ENCODE data around the gene SELENOW.

The SELENOW gene

GRCh38 chr19:47754206-47755064 lies 24.1 kb upstream of the SELENOW start:
- H3K27me3 ChIP-seq (ENCODE audit: insufficient read depth, poor library complexity, severe bottlenecking) = no peaks in the 10 kb centered on the region
- H3K4me3 ChIP-seq (ENCODE audit: severe bottlenecking) = no peak overlapping the region
- TF ChIP-seq CTCF (IDR thresholded peaks at IDR 0.05; ENCODE audit: poor library complexity, severe bottlenecking) = no peak
- no peaks in the 10 kb centered on the region for H3K4me1 ChIP-seq (ENCODE audit: insufficient read depth, poor library complexity, severe bottlenecking)
- DNase-seq (ENCODE audit: low spot score) = no peak
- peaks cover 87% of the 10 kb centered on the region for H3K36me3 ChIP-seq (ENCODE audit: low read depth)
- ATAC-seq (ENCODE audit: low read depth) = no peak
- H3K27ac ChIP-seq (ENCODE audit: poor library complexity, severe bottlenecking) = no peak overlapping the region
- H3K9me3 ChIP-seq (ENCODE audit: severe bottlenecking) = no peaks in the 10 kb centered on the region

GRCh38 chr19:47755065-47755761 lies 23.3 kb upstream of the SELENOW start:
- Histone ChIP-seq H3K4me3 (ENCODE audit: severe bottlenecking) (no peak overlapping the region), H3K27me3 (ENCODE audit: insufficient read depth, poor library complexity, severe bottlenecking) (no peaks in the 10 kb centered on the region), H3K9me3 (ENCODE audit: severe bottlenecking) (no peaks in the 10 kb centered on the region), H3K27ac (ENCODE audit: poor library complexity, severe bottlenecking) (no peak overlapping the region), H3K36me3 (ENCODE audit: low read depth) (peaks cover 83% of the 10 kb centered on the region), H3K4me1 (ENCODE audit: insufficient read depth, poor library complexity, severe bottlenecking) (no peaks in the 10 kb centered on the region)
- DNase-seq (ENCODE audit: low spot score) (no peak), ATAC-seq (ENCODE audit: low read depth) (no peak)
- TF ChIP-seq CTCF (IDR thresholded peaks at IDR 0.05; ENCODE audit: poor library complexity, severe bottlenecking) = no peak

- H3K36me3 ChIP-seq (ENCODE audit: low read depth) = peaks cover 75% of the 10 kb centered on the region
- no peaks in the 10 kb centered on the region for H3K9me3 ChIP-seq (ENCODE audit: severe bottlenecking)
- no peak overlapping the region for H3K27ac ChIP-seq (ENCODE audit: poor library complexity, severe bottlenecking)
- DNase-seq (ENCODE audit: low spot score) (no peak), ATAC-seq (ENCODE audit: low read depth) (no peak)
- TF ChIP-seq CTCF (IDR thresholded peaks at IDR 0.05; ENCODE audit: poor library complexity, severe bottlenecking) = no peak
- no peak overlapping the region for H3K4me3 ChIP-seq (ENCODE audit: severe bottlenecking)
- H3K4me1 ChIP-seq (ENCODE audit: insufficient read depth, poor library complexity, severe bottlenecking) = no peaks in the 10 kb centered on the region
- H3K27me3 ChIP-seq (ENCODE audit: insufficient read depth, poor library complexity, severe bottlenecking) = no peaks in the 10 kb centered on the region
These were observed 22.5 kb upstream of the SELENOW start for GRCh38 chr19:47755762-47756626.

GRCh38 chr19:47756627-47756929 lies 21.9 kb upstream of the SELENOW start:
- DNase-seq (ENCODE audit: low spot score) = no peak
- H3K9me3 ChIP-seq (ENCODE audit: severe bottlenecking) = no peaks in the 10 kb centered on the region
- no peak overlapping the region for H3K27ac ChIP-seq (ENCODE audit: poor library complexity, severe bottlenecking)
- TF ChIP-seq CTCF (IDR thresholded peaks at IDR 0.05; ENCODE audit: poor library complexity, severe bottlenecking) = no peak
- no peak for ATAC-seq (ENCODE audit: low read depth)
- H3K36me3 ChIP-seq (ENCODE audit: low read depth) = peaks cover 69% of the 10 kb centered on the region
- H3K4me3 ChIP-seq (ENCODE audit: severe bottlenecking) = no peak overlapping the region
- no peaks in the 10 kb centered on the region for H3K27me3 ChIP-seq (ENCODE audit: insufficient read depth, poor library complexity, severe bottlenecking)
- H3K4me1 ChIP-seq (ENCODE audit: insufficient read depth, poor library complexity, severe bottlenecking) = no peaks in the 10 kb centered on the region

Data from RWPE2 (cell line).